ENCODE measurements around the gene DCLK1.
"Not testable (repeated sequence)": the region's sequence is repeated elsewhere in the genome, so short reads cannot be mapped to it uniquely, and the experiment has no call there.

DCLK1 gene

DNA sequence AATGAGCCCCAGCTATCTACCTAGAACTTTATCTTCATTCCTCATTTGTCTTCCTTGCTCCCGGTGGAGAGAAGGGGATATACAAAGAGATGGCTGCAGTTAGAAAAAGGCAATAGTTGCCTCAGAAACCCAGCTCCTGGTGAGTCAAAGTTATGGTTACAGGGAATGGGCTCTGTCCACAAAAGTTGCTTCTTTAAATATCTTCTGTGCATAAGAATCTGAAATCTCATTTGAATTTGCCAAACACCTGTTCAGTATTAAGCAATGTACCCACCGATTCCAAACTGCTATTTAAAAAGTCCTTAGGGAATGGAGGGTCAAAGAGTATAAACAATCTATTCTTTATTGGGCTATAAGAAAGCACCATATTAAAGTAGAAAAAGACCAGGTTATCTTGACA lies 48.4 kb downstream of the DCLK1 start:
- DNase-seq = no peak

GRCh38 chr13:36082396-36082795 lies 48.8 kb downstream of the DCLK1 start:
- no peak for DNase-seq

- DNase-seq = no peak
These were observed 55.0 kb downstream of the DCLK1 start for GRCh38 chr13:36076211-36076610.

DNA sequence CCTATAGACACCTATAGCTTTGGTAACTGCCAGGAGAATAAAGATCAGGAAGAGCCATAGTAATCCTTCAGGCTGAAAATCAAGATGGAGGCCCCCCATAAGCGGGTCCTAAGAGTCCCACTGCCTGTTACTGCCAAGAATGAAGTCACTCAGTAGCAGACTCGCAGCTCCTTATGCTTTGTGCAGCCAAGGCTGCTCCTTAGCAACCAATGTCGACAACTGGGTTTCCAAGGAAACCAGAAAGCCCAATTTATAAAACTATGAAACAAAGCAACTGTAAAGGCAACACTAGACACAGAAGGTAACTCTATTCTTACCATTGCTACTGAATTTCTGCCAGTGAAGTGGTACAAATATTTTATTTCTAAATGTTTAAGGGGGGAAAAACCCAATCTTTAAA lies 56.5 kb downstream of the DCLK1 start:
- no peak for DNase-seq

DNA sequence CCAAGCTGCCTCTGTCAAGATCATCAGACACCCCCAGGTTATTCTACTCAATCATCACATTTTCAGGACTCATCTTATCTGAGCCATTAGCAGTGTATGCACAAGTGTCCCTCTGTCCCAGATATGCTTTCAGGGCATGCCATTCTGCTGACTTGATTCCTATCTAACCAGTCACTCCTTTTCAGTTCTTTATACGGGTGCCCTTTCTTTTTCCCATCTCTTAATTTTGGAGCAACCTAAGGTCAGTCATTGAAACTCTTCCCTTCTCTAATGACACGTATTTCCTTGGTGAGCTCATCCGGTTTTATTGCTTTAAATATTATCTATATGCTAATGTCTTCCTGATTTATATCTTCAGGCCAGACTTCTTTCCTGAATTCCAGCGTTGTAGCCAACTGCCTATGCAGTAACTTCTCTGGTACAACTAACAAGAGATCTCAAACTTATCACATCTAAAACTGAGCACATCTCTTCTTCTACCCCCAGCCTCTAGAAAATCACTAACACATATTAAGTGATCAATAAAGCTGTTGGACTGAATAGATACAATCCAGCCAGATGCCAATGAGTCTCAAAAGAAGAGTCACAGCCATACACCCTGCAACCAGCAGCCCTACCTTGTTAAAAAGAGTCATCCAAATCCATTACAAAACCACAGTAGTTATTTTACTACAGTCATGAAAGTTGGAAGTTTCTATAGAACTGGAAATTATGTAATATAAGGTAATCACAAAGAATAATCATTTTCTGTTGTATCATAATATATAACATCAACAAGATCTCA lies 58.8 kb downstream of the DCLK1 start:
- no peak for DNase-seq

DNA sequence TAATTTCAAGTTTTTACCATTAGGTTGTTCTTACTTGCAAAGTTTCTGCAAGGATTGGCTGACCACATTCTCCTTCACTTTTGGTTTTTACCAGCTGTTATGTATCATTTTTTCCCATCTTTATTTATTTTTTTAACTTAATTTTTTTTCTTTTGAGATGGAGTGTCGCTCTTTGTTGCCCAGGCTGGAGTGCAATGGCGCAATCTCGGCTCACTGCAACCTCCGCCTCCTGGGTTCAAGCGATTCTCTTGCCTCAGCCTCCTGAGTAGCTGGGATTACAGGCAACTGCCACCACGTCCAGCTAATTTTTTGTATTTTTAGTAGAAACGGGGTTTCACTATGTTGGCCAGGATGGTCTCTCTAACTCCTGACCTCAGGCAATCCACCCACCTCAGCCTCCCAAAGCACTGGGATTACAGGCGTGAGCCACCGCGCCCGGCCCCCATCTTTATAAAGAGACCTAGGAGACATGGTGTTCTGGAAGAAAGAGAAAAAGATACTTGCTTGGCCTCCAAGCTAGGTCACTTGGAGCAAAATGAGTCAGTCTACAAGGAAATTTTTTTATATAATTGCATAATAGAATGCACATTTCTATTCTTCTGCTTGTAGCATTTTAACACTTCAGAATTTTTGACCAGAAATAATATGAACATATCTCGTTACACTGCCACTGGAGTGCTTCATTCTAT lies 60.5 kb downstream of the DCLK1 start:
- not testable (repeated sequence) for DNase-seq

GRCh38 chr13:36069881-36070366 lies 61.3 kb downstream of the DCLK1 start:
- DNase-seq = no peak

GRCh38 chr13:36068991-36069390 lies 62.2 kb downstream of the DCLK1 start:
- DNase-seq = no peak

GRCh38 chr13:36068566-36068965 lies 62.6 kb downstream of the DCLK1 start:
- no peak for DNase-seq

DNA sequence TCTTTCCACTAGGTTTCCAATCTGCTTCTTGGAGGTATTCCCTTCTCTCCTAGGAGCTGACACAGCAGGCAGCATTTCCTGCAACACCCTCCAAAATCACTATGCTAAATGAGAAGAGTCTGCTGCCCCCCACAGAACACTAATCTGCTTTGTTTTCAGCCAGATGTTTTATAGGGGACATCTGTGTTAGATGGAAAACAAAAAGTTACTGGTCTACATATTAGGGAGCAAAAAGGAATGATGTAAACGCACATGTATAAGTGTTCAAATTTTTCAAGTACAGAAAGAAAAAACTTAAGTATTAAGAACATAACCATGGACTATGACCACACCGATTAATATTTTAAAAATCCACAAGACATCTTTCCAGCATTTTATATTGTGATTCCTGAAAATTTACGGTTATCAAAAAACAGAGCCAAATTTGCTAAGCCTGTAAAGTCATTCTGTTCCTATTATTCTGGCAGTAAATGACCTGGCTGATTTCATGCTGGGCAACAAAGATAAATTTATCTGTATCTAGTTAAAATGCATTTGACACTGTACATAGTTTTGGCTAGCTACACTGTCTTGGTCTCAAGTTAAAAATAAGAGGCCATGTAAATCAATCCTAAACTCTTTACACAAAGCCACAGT lies 63.3 kb downstream of the DCLK1 start:
- no peak for DNase-seq

DNA sequence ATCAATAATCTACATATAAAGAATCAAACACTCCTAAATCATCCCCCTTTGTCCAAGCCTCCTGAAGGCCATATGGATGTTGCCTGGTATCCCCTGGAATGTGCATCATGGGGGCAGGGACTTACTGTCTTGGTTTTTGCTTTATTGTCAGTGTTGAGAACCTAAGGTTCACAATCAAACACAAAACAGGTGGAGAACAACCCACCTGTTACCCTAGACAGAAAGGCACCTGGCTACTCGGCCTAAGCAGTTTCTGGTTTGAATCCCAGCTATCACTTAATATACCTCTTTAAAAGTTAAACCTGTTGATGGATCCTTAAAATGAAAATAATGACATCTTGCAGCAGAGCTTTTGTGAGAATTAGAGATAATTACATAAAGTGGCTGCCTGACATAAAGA lies 68.9 kb downstream of the DCLK1 start:
- DNase-seq = no peak

- no peak for DNase-seq
These were observed 69.6 kb downstream of the DCLK1 start for GRCh38 chr13:36061621-36062020.

DNA sequence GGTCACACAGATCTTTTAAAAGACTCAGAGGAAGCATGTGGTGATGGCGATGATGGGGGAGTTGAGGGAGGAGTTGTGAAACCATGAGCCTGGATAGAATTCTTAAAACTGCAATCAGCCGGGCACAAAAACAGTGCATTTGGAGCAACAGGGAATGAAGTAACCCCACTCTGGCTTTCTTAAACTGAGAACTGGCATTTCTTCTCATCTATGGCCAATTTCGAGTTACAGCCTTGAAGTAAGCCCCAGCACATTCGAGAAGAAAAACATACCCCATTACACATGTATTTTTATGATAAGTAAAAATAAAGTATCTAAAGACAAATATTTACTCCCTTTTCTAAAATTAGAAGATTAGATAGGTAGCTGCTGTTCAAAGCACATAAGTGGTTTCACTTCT lies 70.1 kb downstream of the DCLK1 start:
- no peak for DNase-seq

GRCh38 chr13:36059321-36059720 lies 71.9 kb downstream of the DCLK1 start:
- DNase-seq = no peak

- DNase-seq = no peak
These were observed 73.1 kb downstream of the DCLK1 start for GRCh38 chr13:36058116-36058515.

GRCh38 chr13:36057547-36057946 lies 73.6 kb downstream of the DCLK1 start:
- no peak for DNase-seq

- DNase-seq = no peak
These were observed 74.1 kb downstream of the DCLK1 start for GRCh38 chr13:36057041-36057440.

DNA sequence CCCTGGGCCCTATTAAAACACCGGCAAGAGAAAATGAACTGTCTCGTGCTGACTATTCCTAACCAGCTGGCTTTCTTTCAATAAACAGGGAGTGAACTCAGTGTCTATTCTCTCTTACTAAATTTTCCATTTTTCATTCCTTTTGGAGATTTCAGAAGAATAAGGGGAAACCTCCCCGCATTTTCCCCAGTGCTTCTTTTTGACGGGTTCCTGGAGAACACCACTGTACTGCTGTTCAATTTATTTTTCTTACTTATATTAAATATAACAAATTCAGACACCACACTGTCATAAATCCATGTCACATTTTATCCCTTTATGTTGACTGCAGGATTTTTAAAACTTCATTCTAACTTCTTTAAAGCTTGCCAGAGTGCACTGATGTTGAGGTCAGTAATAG lies 75.8 kb downstream of the DCLK1 start:
- DNase-seq = no peak

DNA sequence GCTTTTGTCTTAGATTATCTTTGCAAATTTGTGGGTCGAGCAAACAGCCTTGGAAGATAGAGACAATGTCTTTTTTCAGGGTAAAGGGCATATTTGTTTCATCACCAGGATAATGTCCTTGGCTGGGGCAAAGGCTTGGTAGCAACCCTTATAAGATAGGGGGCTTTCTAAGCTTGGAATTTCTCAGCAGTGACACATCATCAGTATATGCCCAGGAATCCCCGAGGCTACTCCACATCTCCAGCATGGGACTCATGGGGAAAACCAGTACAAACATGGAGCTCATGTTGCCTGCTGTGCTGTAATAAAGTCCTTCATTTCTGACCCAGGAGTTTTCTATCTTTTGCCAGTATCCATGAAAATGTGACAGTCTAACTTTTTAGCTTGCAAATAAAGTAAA lies 77.1 kb downstream of the DCLK1 start:
- DNase-seq = no peak

DNA sequence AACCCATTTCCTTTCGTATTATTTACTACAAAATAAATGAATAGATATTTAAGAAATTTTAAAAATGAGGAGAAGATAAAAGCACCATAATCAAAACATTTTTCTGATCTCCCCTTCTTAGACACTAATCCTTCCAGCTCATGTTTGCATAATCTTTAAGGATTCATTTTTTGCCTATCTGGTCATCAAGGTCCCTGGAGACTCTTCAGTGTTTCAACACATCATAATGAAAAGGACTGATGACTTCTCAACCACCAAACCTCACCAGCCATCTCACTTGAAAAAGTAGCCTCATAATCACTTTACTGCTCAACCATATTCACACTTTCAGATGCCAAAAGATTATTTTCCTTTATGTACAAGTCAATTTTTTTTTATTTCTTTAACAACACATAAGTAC lies 80.1 kb downstream of the DCLK1 start:
- DNase-seq = no peak

GRCh38 chr13:36046672-36047071 lies 84.5 kb downstream of the DCLK1 start:
- no peak for DNase-seq

DNA sequence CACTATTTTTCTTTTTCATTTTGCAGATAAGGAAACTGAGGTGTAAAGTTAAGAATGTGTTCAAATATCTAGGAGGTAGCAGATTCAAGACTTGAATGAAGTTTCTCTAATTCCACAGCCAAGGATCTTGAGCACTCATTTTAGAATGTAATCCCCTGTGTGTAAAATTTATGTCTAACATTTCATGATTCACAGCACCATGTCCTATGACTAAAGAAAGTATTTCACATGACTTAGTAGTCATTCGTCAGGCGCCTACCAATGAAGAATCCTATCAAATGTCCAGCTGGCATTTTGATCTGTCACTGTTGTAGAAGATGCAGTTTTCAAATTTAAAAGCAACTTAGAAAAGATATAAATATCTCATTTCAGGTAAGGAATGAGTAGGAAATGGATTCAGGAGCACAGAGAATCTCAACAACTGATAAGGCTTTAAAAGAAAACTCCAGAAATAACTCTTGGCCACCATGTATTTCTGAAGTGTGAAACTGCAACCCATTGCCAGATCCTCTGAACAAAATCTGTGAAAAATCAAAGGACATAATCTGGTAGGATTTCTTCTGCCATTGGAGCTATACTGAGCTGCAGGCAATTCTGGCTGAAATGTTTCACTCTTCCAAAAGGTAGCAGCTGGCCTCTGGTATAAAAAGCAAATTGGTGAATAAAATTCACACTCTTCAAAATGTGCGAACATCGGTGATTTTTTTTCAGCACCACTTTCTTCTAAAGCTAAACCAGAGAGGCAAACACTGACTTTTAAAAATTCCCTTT lies 92.2 kb downstream of the DCLK1 start:
- DNase-seq = no peak

DNA sequence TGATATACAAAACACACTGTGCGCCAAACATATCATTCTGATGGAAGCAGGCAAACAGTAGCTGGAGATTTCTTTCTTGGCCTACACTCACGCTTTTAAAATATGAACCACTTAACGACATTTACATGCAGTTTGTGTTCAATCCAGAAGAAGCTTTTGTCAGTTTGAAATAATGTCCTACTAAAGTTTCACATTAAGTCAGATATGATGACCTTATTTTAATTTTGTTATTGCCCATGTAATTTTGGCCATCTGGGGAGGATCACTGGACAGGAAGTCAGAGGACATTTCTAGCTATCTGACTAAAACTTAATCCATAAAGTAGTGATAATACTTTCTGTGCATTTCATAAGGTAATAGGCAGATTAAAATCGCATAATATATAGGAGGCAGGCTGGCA lies 98.1 kb downstream of the DCLK1 start:
- DNase-seq = no peak
